CD4-positive, alpha-beta T cell (primary cell): ENCODE results near the gene HELZ2. TPM values are rescaled to one million over a fixed set of nuclear protein-coding genes. Genes with fewer than 3 reads are reported as not detected.
"Not testable (repeated sequence)": the region's sequence is repeated elsewhere in the genome, so short reads cannot be mapped to it uniquely, and the experiment has no call there.

ENCODE experiments used
- ATAC-seq: fragments of 200-7000 bp; cut with Tn5 transposase; one replicate; pipeline ENCODE4 v1.10.0; 2022; ENCODE audit warnings: mild to moderate bottlenecking; ENCODE audit not compliant: poor library complexity
- CTCF ChIA-PET: fragments of 350-600 bp; sonication (Branson Sonifier 250); formaldehyde crosslinking; loops from one replicate; lab custom pipeline; 2021; ENCODE audit warnings: antibody characterized with exemption, inconsistent platforms; lab: Charles Lee
- POLR2A ChIA-PET: fragments of 350-600 bp; sonication (Branson Sonifier 250); formaldehyde crosslinking; loops from one replicate; lab custom pipeline; 2021; ENCODE audit warnings: antibody characterized with exemption, inconsistent platforms; lab: Charles Lee
- DNase-seq, 14 experiments: peaks; one replicate each; pipeline ENCODE4 v3.0.0-alpha.2; 2013 to 2020; ENCODE audit warnings: mixed read lengths in 2 of 14
- H3K27ac ChIP-seq, 2 donors: one replicate each; pipeline versions ENCODE4 v1.5.1 to v1.7.0; 2013; ENCODE audit warnings: low read length in 2 of 2, low read depth in 1 of 2, mild to moderate bottlenecking in 1 of 2
- H3K27me3 ChIP-seq, 2 experiments: 1 replicate in 1 of 2; 2 replicates in 1 of 2; pipeline versions ENCODE4 v1.6.1 to v1.7.0; 2013; ENCODE audit warnings: low read length in 2 of 2, control low read depth in 1 of 2, mild to moderate bottlenecking in 1 of 2, moderate library complexity in 1 of 2; ENCODE audit not compliant: insufficient read depth in 2 of 2, control insufficient read depth in 1 of 2
- H3K36me3 ChIP-seq: one replicate; pipeline ENCODE4 v1.6.1; 2013; ENCODE audit warnings: low read length, control low read depth; ENCODE audit not compliant: insufficient read depth
- H3K4me1 ChIP-seq: one replicate; pipeline ENCODE4 v1.6.1; 2013; ENCODE audit warnings: low read length, control low read depth; ENCODE audit not compliant: insufficient read depth
- H3K4me3 ChIP-seq: one replicate; pipeline ENCODE4 v1.5.1; 2013; ENCODE audit warnings: mild to moderate bottlenecking, low read length, moderate library complexity
- H3K9me3 ChIP-seq, 2 experiments: 1 replicate in 1 of 2; 2 replicates in 1 of 2; pipeline versions ENCODE4 v1.6.1 to v1.7.0; 2013; ENCODE audit warnings: low read length in 2 of 2, mild to moderate bottlenecking in 2 of 2, control low read depth in 1 of 2, moderate library complexity in 1 of 2; ENCODE audit not compliant: control insufficient read depth in 1 of 2, insufficient read depth in 1 of 2
- H3K27ac Mint-ChIP-seq: one replicate; pipeline ENCODE4 v1.8.0; 2020; ENCODE audit warnings: mixed read lengths
- H3K27me3 Mint-ChIP-seq: one replicate; pipeline ENCODE4 v1.8.0; 2021; ENCODE audit warnings: mixed read lengths
- H3K36me3 Mint-ChIP-seq: one replicate; pipeline ENCODE4 v1.8.0; 2021; ENCODE audit warnings: low read depth, mixed read lengths
- H3K4me1 Mint-ChIP-seq: one replicate; pipeline ENCODE4 v1.8.0; 2021; ENCODE audit warnings: low read depth, mixed read lengths
- H3K4me3 Mint-ChIP-seq: one replicate; pipeline ENCODE4 v1.8.0; 2020; ENCODE audit warnings: mild to moderate bottlenecking, mixed read lengths
- H3K9me3 Mint-ChIP-seq: one replicate; pipeline ENCODE4 v1.8.0; 2020; ENCODE audit warnings: mixed read lengths
- intact Hi-C, 2 experiments: fragments of 100-400 bp; cut with DNase I in 1 of 2; cut with micrococcal nuclease in 1 of 2; formaldehyde crosslinking; loops; one replicate each; pipeline versions ENCODE4 v1.15.1 to v1.9.0; 2023 to 2025; cut with DNase I, micrococcal nuclease
- total RNA-seq, 174 experiments: library from RNA in 2 of 174; stranded (reverse) in 2 of 174; gene quantifications; one replicate each; pipeline ENCODE4 v1.2.3 and lab custom pipeline; 2021 to 2026
- TF ChIP-seq, protein P1 (sequence below): fragments of 200-600 bp; IDR thresholded peaks from one replicate; pipeline ENCODE4 v1.8.0; 2022; ENCODE audit warnings: antibody characterized with exemption, mild to moderate bottlenecking

Gene HELZ2
- total RNA-seq, 2 experiments from 2014 or later = 57.7 to 59.6 TPM

DNA sequence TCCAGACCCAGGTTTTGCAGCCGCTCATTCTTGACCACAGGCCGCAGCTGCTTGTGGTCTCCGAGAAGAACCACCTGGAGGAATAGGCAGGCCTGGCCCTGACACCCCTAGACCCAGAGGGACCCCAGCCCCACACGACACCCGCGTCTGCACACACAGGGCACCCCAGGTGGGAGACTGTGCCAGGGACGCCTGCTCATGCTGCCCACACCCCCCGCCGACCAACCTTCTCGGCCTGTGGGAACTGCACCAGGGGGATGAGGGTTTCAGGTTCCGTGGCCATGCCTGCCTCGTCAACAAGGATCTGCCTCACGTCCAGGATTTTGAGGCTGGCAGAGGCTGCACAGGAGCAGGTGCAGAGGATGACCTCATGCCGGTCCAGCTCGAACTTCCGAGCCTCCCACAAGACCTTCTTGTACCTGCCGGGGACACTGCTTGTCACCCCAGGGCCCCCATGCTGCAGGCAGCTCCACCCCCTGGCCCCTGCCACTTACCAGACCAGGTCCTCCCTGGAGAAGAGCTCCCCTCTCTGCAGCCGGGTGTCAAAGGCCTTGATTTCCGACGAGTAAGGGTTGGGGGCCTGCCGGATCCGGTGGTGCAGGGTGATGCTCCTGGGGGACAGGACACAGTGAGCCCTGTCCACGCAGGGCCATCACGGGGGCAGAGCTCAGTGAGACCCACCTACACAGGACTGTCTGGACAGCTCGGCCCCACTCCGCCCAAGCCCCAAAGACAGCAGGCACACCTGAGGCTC, 13.0 kb downstream of the HELZ2 start:
- Histone ChIP-seq H3K9me3 (peaks cover 0 to 3% of the 10 kb centered on the region in 2 experiments), H3K27ac (no peak overlapping the region), H3K36me3 (peaks cover 48% of the 10 kb centered on the region), H3K27me3 (no peaks in the 10 kb centered on the region), H3K4me3 (no peak overlapping the region), H3K4me1 (no peaks in the 10 kb centered on the region)
- Mint-ChIP-seq H3K4me1 (no peaks in the 10 kb centered on the region), H3K36me3 (peaks cover 11% of the 10 kb centered on the region), H3K4me3 (no peak overlapping the region), H3K27ac (no peak overlapping the region), H3K27me3 (no peaks in the 10 kb centered on the region), H3K9me3 (no peaks in the 10 kb centered on the region)
- ATAC-seq = no peak
- CTCF ChIA-PET = interaction anchor here (1.0 kb wide), 1 partner anchor 9 kb away, joined by 3 read pairs; no protein-coding TSS in a partner anchor
- no peak for DNase-seq
- POLR2A ChIA-PET = no interaction called here
- TF ChIP-seq, protein P1, sequence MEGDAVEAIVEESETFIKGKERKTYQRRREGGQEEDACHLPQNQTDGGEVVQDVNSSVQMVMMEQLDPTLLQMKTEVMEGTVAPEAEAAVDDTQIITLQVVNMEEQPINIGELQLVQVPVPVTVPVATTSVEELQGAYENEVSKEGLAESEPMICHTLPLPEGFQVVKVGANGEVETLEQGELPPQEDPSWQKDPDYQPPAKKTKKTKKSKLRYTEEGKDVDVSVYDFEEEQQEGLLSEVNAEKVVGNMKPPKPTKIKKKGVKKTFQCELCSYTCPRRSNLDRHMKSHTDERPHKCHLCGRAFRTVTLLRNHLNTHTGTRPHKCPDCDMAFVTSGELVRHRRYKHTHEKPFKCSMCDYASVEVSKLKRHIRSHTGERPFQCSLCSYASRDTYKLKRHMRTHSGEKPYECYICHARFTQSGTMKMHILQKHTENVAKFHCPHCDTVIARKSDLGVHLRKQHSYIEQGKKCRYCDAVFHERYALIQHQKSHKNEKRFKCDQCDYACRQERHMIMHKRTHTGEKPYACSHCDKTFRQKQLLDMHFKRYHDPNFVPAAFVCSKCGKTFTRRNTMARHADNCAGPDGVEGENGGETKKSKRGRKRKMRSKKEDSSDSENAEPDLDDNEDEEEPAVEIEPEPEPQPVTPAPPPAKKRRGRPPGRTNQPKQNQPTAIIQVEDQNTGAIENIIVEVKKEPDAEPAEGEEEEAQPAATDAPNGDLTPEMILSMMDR = no peak
- intact Hi-C loops = no loop called here

- Histone ChIP-seq H3K9me3 (peaks cover 0 to 3% of the 10 kb centered on the region in 2 experiments), H3K4me1 (no peaks in the 10 kb centered on the region), H3K27me3 (no peaks in the 10 kb centered on the region), H3K4me3 (no peak overlapping the region), H3K27ac (no peak overlapping the region), H3K36me3 (peaks cover 46% of the 10 kb centered on the region)
- DNase-seq (no peak), ATAC-seq (no peak)
- intact Hi-C loops = no loop called here
- Mint-ChIP-seq H3K27ac (no peak overlapping the region), H3K27me3 (no peaks in the 10 kb centered on the region), H3K9me3 (no peaks in the 10 kb centered on the region), H3K4me3 (no peak overlapping the region), H3K36me3 (peaks cover 11% of the 10 kb centered on the region), H3K4me1 (no peaks in the 10 kb centered on the region)
- CTCF ChIA-PET = no interaction called here
- TF ChIP-seq, protein P1 = no peak
- POLR2A ChIA-PET = no interaction called here
Observed at GRCh38 chr20:63560333-63560805, 13.7 kb downstream of the HELZ2 start.

DNA sequence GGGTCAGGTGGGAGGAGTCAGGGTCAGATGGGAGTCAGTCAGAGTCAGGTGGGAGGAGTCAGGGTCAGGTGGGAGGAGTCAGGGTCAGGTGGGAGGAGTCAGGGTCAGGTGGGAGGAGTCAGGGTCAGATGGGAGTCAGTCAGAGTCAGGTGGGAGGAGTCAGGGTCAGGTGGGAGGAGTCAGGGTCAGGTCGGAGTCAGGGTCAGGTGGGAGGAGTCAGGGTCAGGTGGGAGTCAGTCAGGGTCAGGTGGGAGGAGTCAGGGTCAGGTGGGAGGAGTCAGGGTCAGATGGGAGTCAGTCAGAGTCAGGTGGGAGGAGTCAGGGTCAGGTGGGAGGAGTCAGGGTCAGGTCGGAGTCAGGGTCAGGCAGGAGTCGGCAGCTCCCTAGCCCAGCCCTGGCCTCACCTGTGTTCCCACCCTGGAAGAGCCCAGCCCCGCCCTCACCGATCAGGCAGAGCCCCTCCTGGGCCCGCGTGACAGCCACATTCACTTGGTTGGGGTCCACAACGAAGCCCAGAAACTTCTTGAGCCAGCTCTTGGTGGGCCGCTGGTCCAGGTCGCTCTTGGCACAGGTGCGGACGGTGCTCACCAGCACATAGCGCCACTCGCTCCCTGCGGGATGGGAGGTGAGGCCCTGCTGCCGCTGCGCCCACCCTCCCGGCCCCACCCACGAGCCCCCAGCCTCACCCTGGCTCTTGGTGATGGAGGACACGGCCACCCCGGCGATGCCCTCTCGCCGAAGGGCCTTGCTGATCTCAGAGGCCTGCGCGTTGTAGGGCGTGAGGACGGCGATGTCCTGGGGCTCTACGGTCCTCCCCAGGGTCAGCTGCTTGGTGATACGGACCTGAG, 14.3 kb downstream of the HELZ2 start:
- H3K4me3 ChIP-seq, intact Hi-C loops, H3K4me1 ChIP-seq, POLR2A ChIA-PET, CTCF ChIA-PET, H3K27ac Mint-ChIP-seq, H3K27ac ChIP-seq, H3K4me1 Mint-ChIP-seq, H3K9me3 Mint-ChIP-seq, H3K27me3 Mint-ChIP-seq, H3K4me3 Mint-ChIP-seq, H3K9me3 ChIP-seq, H3K27me3 ChIP-seq: not testable (repeated sequence)
- peaks cover 11% of the 10 kb centered on the region for H3K36me3 Mint-ChIP-seq
- peaks cover 43% of the 10 kb centered on the region for H3K36me3 ChIP-seq
- ATAC-seq (peak; percentile 17), DNase-seq (peak in 7 of 14 experiments; percentile 37 to 65 (median 58))
